Astrocyte (in vitro differentiated cells and primary cell): ENCODE data around the gene WDR7. TPM values are rescaled to one million over a fixed set of nuclear protein-coding genes. Genes with fewer than 3 reads are reported as not detected.

Experiments used
- DNase-seq: peaks from one replicate; pipeline ENCODE4 v3.0.0-alpha.2; 2010; ENCODE audit warnings: low read depth
- FAIRE-seq: peaks from 2 replicates; lab custom pipeline; 2011; peaks lifted over from hg19 to GRCh38; lab: Jason Lieb, UNC
- H2AFZ ChIP-seq: 2 replicates; pipeline ENCODE4 v1.6.0; 2012; ENCODE audit warnings: low read depth, low read length, inconsistent platforms
- H3K27ac ChIP-seq: 2 replicates; pipeline ENCODE4 v1.5.1; 2011; ENCODE audit warnings: low read depth, low read length, inconsistent platforms
- H3K27me3 ChIP-seq: 2 replicates; pipeline ENCODE4 v1.6.0; 2011; ENCODE audit warnings: low read length, inconsistent platforms; ENCODE audit not compliant: insufficient read depth
- H3K36me3 ChIP-seq: 2 replicates; pipeline ENCODE4 v1.5.1; 2011; ENCODE audit warnings: low read length, inconsistent platforms; ENCODE audit not compliant: insufficient read depth
- H3K4me1 ChIP-seq: 2 replicates; pipeline ENCODE4 v1.5.1; 2011; ENCODE audit warnings: low read length, inconsistent platforms; ENCODE audit not compliant: insufficient read depth
- H3K4me2 ChIP-seq: 2 replicates; pipeline ENCODE4 v1.6.0; 2012; ENCODE audit warnings: low read length, inconsistent platforms
- H3K4me3 ChIP-seq: 2 replicates; pipeline ENCODE4 v1.5.1; 2011; ENCODE audit warnings: low read depth, mild to moderate bottlenecking, low read length, inconsistent platforms; ENCODE audit not compliant: insufficient read depth
- H3K79me2 ChIP-seq: 2 replicates; pipeline ENCODE4 v1.6.0; 2012; ENCODE audit warnings: mild to moderate bottlenecking, low read length, inconsistent platforms; ENCODE audit not compliant: insufficient read depth
- H3K9ac ChIP-seq: 2 replicates; pipeline ENCODE4 v1.6.0; 2012; ENCODE audit warnings: mild to moderate bottlenecking, low read length, inconsistent platforms
- H3K9me3 ChIP-seq: 2 replicates; pipeline ENCODE4 v1.5.1; 2012; ENCODE audit warnings: low read depth, mild to moderate bottlenecking, low read length, inconsistent platforms; ENCODE audit not compliant: insufficient read depth
- H4K20me1 ChIP-seq: 2 replicates; pipeline ENCODE4 v1.6.0; 2012; ENCODE audit warnings: low read length, inconsistent platforms; ENCODE audit not compliant: insufficient read depth
- H3K27ac Mint-ChIP-seq: one replicate; pipeline ENCODE4 v1.8.0; 2021; ENCODE audit warnings: mild to moderate bottlenecking, mixed read lengths; ENCODE audit not compliant: unreplicated experiment
- H3K27me3 Mint-ChIP-seq: one replicate; pipeline ENCODE4 v1.8.0; 2021; ENCODE audit warnings: low read depth, mixed read lengths; ENCODE audit not compliant: unreplicated experiment
- H3K36me3 Mint-ChIP-seq: one replicate; pipeline ENCODE4 v1.8.0; 2021; ENCODE audit warnings: low read depth, mixed read lengths; ENCODE audit not compliant: unreplicated experiment
- H3K4me1 Mint-ChIP-seq: one replicate; pipeline ENCODE4 v1.8.0; 2021; ENCODE audit warnings: low read depth, mixed read lengths; ENCODE audit not compliant: unreplicated experiment
- H3K4me3 Mint-ChIP-seq: one replicate; pipeline ENCODE4 v1.8.0; 2021; ENCODE audit warnings: mild to moderate bottlenecking, moderate library complexity, mixed read lengths; ENCODE audit not compliant: unreplicated experiment
- H3K9me3 Mint-ChIP-seq: one replicate; pipeline ENCODE4 v1.8.0; 2021; ENCODE audit warnings: mild to moderate bottlenecking, mixed read lengths; ENCODE audit not compliant: unreplicated experiment
- EZH2 ChIP-seq: IDR thresholded peaks from 2 replicates; pipeline ENCODE4 v1.6.1; 2012; ENCODE audit warnings: mild to moderate bottlenecking, low read length, inconsistent platforms; ENCODE audit not compliant: insufficient read depth
- total RNA-seq: library from RNA; stranded (reverse); gene quantifications from 2 replicates; pipeline ENCODE4 v1.2.1, GENCODE V29; 2021
- TF ChIP-seq, protein P1 (sequence below): IDR thresholded peaks from 2 replicates; pipeline ENCODE4 v1.5.1; 2011; ENCODE audit warnings: low read depth, mild to moderate bottlenecking, inconsistent platforms, low read length, moderate library complexity; ENCODE audit not compliant: insufficient read depth

WDR7 gene
- total RNA-seq, 1 donor from 2014 or later: 16.9 TPM

DNA sequence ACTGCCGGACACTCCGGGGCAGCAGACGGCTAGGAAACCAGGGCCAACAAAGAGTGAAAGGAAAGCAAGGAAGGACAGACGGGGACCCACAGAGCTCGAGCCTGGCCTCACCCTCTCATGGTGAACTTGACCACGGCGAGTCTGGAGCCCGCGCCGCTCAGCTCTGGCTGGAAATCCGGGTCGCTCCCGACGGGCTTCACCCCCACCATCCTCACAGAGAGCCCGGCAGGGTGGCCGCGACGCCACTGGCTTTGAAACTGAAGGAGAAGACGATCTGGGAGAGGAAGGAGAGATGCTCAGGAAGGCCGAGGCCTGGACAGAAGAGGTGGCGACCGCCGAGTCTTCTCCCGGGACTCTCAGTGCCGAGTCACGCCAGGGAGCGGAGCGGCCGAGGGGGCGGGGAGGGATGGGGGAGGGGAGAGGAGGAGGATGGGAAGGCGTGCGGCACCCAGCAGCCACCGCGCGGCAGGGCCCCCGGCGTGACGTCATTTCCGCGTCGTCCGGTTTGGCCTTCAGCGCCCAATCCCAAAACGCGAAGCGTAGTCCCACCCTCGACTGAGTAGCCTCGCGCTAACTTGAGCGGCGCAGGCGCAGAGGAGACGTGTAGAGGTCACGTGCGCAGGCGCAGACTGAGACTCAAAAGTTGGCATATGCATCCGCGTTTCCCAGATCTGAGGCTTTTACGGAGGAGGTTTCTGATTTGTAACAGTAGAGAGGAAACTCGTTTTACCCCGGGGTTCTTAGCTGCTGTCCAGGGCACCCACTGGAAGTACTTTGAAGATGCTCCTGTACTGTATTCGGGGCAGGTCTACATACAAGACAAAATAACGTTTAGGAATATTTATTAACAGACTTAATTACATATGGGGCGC is 12.7 kb upstream of the WDR7 start, which contains the start of gene TXNL1:
TSS of gene TXNL1 (minus strand) at position 361 of the 872 bp plus-strand sequence. CDS start at position 209, 152 bp downstream.
- Mint-ChIP-seq H3K9me3 (no peaks in the 10 kb centered on the region), H3K36me3 (peaks cover 7% of the 10 kb centered on the region), H3K27ac (peak within 1 kb of the TSS; percentile 99), H3K4me1 (peaks cover 10% of the 10 kb centered on the region), H3K27me3 (no peaks in the 10 kb centered on the region), H3K4me3 (peak within 1 kb of the TSS; percentile 100)
- Histone ChIP-seq H4K20me1 (peaks cover 44% of the 10 kb centered on the region), H3K4me1 (peaks cover 16% of the 10 kb centered on the region), H3K36me3 (no peaks in the 10 kb centered on the region), H3K27ac (peak within 1 kb of the TSS; percentile 99), H2AFZ (peak within 1 kb of the TSS; percentile 92), H3K4me3 (peak within 1 kb of the TSS; percentile 99), H3K9ac (peak within 1 kb of the TSS; percentile 100), H3K79me2 (peaks cover 49% of the 10 kb centered on the region), H3K9me3 (no peaks in the 10 kb centered on the region), H3K27me3 (no peaks in the 10 kb centered on the region), H3K4me2 (peak within 1 kb of the TSS; percentile 96)
- DNase-seq (peak; percentile 95), FAIRE-seq (peak; percentile 91)
- TF ChIP-seq, protein P1, sequence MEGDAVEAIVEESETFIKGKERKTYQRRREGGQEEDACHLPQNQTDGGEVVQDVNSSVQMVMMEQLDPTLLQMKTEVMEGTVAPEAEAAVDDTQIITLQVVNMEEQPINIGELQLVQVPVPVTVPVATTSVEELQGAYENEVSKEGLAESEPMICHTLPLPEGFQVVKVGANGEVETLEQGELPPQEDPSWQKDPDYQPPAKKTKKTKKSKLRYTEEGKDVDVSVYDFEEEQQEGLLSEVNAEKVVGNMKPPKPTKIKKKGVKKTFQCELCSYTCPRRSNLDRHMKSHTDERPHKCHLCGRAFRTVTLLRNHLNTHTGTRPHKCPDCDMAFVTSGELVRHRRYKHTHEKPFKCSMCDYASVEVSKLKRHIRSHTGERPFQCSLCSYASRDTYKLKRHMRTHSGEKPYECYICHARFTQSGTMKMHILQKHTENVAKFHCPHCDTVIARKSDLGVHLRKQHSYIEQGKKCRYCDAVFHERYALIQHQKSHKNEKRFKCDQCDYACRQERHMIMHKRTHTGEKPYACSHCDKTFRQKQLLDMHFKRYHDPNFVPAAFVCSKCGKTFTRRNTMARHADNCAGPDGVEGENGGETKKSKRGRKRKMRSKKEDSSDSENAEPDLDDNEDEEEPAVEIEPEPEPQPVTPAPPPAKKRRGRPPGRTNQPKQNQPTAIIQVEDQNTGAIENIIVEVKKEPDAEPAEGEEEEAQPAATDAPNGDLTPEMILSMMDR: no peak
- no peak for TF ChIP-seq EZH2

DNA sequence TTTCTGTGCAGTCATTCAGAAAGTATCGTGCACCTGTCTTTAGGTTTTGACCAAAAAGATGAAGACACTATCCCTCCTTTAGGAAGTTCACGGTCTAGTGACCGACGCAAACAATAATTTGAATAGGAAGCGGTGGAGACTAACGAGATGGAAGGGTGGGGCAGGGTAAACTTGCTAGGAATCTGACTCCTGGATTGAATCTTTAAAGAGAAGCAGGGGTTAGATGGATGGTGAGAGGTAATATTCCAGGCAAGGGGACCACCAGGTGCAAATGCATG is 12.1 kb upstream of the WDR7 start:
- peak overlapping the region; percentile 99 for H3K27ac ChIP-seq
- peaks cover 16% of the 10 kb centered on the region for H3K4me1 ChIP-seq
- H3K27me3 ChIP-seq: no peaks in the 10 kb centered on the region
- peak overlapping the region; percentile 92 for H2AFZ ChIP-seq
- Mint-ChIP-seq H3K27me3 (no peaks in the 10 kb centered on the region), H3K36me3 (peaks cover 7% of the 10 kb centered on the region), H3K9me3 (no peaks in the 10 kb centered on the region), H3K27ac (peak overlapping the region; percentile 94), H3K4me3 (peak overlapping the region; percentile 100), H3K4me1 (peaks cover 10% of the 10 kb centered on the region)
- H3K79me2 ChIP-seq: peaks cover 44% of the 10 kb centered on the region
- H3K9me3 ChIP-seq: no peaks in the 10 kb centered on the region
- DNase-seq: no peak
- H3K4me3 ChIP-seq: peak overlapping the region; percentile 78
- no peak for FAIRE-seq
- H3K4me2 ChIP-seq: peak overlapping the region; percentile 96
- no peak for TF ChIP-seq EZH2
- TF ChIP-seq, protein P1: no peak
- no peaks in the 10 kb centered on the region for H3K36me3 ChIP-seq
- H3K9ac ChIP-seq: peak overlapping the region; percentile 100
- peaks cover 40% of the 10 kb centered on the region for H4K20me1 ChIP-seq

DNA sequence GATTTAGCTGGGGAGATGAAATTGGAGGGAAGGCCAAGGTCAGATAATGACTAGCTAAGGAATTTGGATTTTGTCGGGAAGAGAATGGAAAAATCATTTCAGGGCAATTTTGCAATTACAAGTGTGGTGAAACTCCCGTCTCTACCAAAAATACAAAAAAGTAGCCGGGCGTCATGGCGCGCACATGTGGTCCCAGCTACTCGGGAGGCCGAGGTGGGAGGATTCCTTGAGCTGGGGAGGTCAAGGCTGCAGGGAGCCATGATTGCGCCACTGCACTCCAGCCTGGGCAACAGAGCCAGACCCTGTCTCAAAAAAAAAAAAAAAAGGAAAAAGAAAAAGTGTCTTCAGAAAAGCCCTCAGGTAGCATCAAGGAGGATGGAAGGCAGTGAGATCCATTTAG is 11.6 kb upstream of the WDR7 start:
- peak overlapping the region; percentile 96 for H3K4me2 ChIP-seq
- H3K36me3 ChIP-seq: no peaks in the 10 kb centered on the region
- H3K27me3 ChIP-seq: no peaks in the 10 kb centered on the region
- DNase-seq (no peak), FAIRE-seq (no peak)
- H3K79me2 ChIP-seq: peaks cover 39% of the 10 kb centered on the region
- H3K4me1 Mint-ChIP-seq: peaks cover 8% of the 10 kb centered on the region
- H3K27ac ChIP-seq: no peak overlapping the region
- H3K27me3 Mint-ChIP-seq: no peaks in the 10 kb centered on the region
- H3K36me3 Mint-ChIP-seq: peaks cover 5% of the 10 kb centered on the region
- H3K4me1 ChIP-seq: peaks cover 16% of the 10 kb centered on the region
- peak overlapping the region; percentile 100 for H3K4me3 Mint-ChIP-seq
- H3K4me3 ChIP-seq: no peak overlapping the region
- H3K9me3 Mint-ChIP-seq: no peaks in the 10 kb centered on the region
- no peaks in the 10 kb centered on the region for H3K9me3 ChIP-seq
- peaks cover 35% of the 10 kb centered on the region for H4K20me1 ChIP-seq
- H3K27ac Mint-ChIP-seq: peak overlapping the region; percentile 94
- no peak for TF ChIP-seq EZH2
- TF ChIP-seq, protein P1: no peak
- no peak overlapping the region for H2AFZ ChIP-seq
- peak overlapping the region; percentile 100 for H3K9ac ChIP-seq
